ENCODE results near the gene HOXA13. TPM values are rescaled to one million over a fixed set of nuclear protein-coding genes. Genes with fewer than 3 reads are reported as not detected.

Gene HOXA13
- total and polyA plus RNA-seq, 10 of the 15 experiments (the other 5 are each of a cell fraction or from before 2014, with no cell fraction given): not detected

DNA sequence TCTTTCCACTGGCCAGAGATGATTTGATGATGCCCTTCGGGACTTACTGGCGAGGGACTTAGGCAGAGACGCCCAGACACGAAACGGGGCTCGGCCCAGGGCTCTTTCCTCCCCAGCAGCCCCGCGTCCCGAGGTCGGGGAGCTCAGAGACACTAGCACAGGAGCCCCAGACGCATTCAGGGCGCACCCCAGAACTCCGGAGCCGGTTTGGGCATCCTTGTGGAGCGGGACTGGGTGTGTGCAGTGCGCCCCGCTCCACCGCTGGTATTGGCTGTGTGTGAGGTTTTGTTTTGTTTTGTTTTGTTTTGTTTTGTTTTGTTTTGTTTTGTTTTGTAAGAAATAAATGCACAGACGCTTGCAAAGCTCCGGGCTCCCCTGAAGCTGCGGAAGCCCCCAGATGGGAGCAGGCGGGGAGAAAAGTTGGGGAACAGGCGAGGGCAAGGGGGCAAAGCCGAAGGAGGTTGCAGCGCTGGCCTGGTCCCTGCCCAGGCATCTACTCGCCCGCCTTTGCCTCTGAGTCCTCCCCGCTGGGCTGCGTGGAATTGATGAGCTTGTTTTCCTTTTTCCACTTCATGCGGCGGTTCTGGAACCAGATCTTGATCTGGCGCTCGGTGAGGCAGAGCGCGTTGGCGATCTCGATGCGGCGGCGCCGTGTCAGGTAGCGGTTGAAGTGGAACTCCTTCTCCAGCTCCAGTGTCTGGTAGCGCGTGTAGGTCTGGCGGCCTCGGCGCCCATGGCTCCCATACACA, 54.6 kb downstream of the HOXA13 start:
- FAIRE-seq: no peak
- Histone ChIP-seq H3K4me3 (no peak overlapping the region), H3K79me2 (ENCODE audit: control insufficient read depth, insufficient read depth, low read length) (no peaks in the 10 kb centered on the region), H3K27ac (ENCODE audit: control insufficient read depth, insufficient read depth) (no peak overlapping the region), H3K9me3 (replicated peaks; ENCODE audit: control insufficient read depth, insufficient read depth, low read length) (no peaks in the 10 kb centered on the region; the same call in 2 of the 3 replicates), H4K20me1 (ENCODE audit: control insufficient read depth, insufficient read depth) (no peaks in the 10 kb centered on the region), H3K4me1 (ENCODE audit: control insufficient read depth, insufficient read depth, low read length) (no peaks in the 10 kb centered on the region), H3K36me3 (ENCODE audit: control insufficient read depth in 2 of 2, insufficient read depth in 2 of 2, low read length in 1 of 2) (no peaks in the 10 kb centered on the region), H3K4me2 (ENCODE audit: control insufficient read depth, insufficient read depth) (no peak overlapping the region), H2AFZ (ENCODE audit: control insufficient read depth, low read depth, low read length) (no peak overlapping the region), H3K9ac (ENCODE audit: control insufficient read depth, insufficient read depth, low read length) (no peak overlapping the region), H3K27me3 (replicated peaks in 1 of 2; ENCODE audit: control insufficient read depth in 2 of 2, insufficient read depth in 2 of 2, low read length in 1 of 2) (peaks cover 8 to 22% of the 10 kb centered on the region in 2 experiments)
- no peak for ATAC-seq
- in situ Hi-C loops (cut with MboI): no loop called here
- WGBS (ENCODE audit: insufficient coverage, insufficient replicate concordance, low lambda C conversion rate, missing lambda C conversion rate): 87% methylated on average over 47 of the region's 47 CpGs
- intact Hi-C loops (cut with micrococcal nuclease; ENCODE audit: unreplicated experiment): no loop called here
- BruUV-seq (replicated peaks): no TSS peak
- ChIA-PET CTCF (interaction anchor here (0.8 kb wide), 1 partner anchor 465 kb away, joined by 3 read pairs; no protein-coding TSS in a partner anchor), POLR2A (no interaction called here), SMC1A (ENCODE audit: uncharacterized antibody, unreplicated experiment) (no interaction called here), RAD21 (ENCODE audit: unreplicated experiment) (interaction anchor here (0.5 kb wide), 1 partner anchor 78 kb away, joined by 3 read pairs; no protein-coding TSS in a partner anchor)
- no peak for DNase-seq (ENCODE audit: low read depth, low spot score)
- TF ChIP-seq SREBF2 (IDR thresholded peaks at IDR 0.05; ENCODE audit: low read length): no peak
- no peak for TF ChIP-seq LARP7 (IDR thresholded peaks at IDR 0.05)
- no peak for TF ChIP-seq BHLHE40 (IDR thresholded peaks at IDR 0.05; ENCODE audit: borderline replicate concordance in 1 of 2, low read depth in 2 of 2, low read length in 1 of 2)
- TF ChIP-seq YBX1 (IDR thresholded peaks at IDR 0.05): no peak
- TF ChIP-seq STAT3 (IDR thresholded peaks at IDR 0.05; ENCODE audit: low read depth, low read length): no peak

DNA sequence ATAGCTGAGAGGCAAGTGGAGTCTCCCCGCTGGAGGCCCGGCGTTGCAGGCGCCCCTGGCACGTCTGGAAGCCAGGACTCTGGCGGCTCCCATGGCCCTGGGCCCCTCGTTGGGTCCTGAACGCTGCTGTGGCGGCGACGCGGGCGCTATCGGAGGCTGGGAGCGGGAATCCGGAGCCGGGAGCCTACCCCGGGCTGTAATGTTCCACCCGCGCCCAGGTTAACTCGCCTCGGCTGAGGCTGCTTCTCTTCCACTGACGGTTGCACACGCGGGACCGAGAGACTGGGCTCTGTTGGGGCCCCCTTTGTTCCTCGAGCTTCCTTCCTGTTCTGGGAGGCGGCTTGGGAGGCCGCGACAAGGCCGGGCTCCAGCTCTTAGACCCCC, 55.1 kb downstream of the HOXA13 start:
- intact Hi-C loops (cut with micrococcal nuclease; ENCODE audit: unreplicated experiment): no loop called here
- ChIA-PET SMC1A (ENCODE audit: uncharacterized antibody, unreplicated experiment) (no interaction called here), RAD21 (ENCODE audit: unreplicated experiment) (no interaction called here), POLR2A (no interaction called here), CTCF (no interaction called here)
- BruUV-seq (replicated peaks): no TSS peak
- H3K9me3 ChIP-seq (replicated peaks; ENCODE audit: control insufficient read depth, insufficient read depth, low read length): no peaks in the 10 kb centered on the region; the same call in 2 of the 3 replicates
- no peak overlapping the region for H3K4me2 ChIP-seq (ENCODE audit: control insufficient read depth, insufficient read depth)
- FAIRE-seq (no peak), DNase-seq (ENCODE audit: low read depth, low spot score) (no peak), ATAC-seq (no peak)
- no peak for TF ChIP-seq KAT2A (conservative IDR thresholded peaks at IDR 0.05; ENCODE audit: control insufficient read depth, low read depth, low read length)
- no peak for TF ChIP-seq MEF2A (IDR thresholded peaks at IDR 0.05; ENCODE audit: insufficient read depth, low read depth, low read length)
- no peak for TF ChIP-seq LARP7 (IDR thresholded peaks at IDR 0.05)
- H3K9ac ChIP-seq (ENCODE audit: control insufficient read depth, insufficient read depth, low read length): no peak overlapping the region
- H4K20me1 ChIP-seq (ENCODE audit: control insufficient read depth, insufficient read depth): no peaks in the 10 kb centered on the region
- H3K4me1 ChIP-seq (ENCODE audit: control insufficient read depth, insufficient read depth, low read length): no peaks in the 10 kb centered on the region
- H3K4me3 ChIP-seq: no peak overlapping the region
- no peak overlapping the region for H2AFZ ChIP-seq (ENCODE audit: control insufficient read depth, low read depth, low read length)
- WGBS (ENCODE audit: insufficient coverage, insufficient replicate concordance, low lambda C conversion rate, missing lambda C conversion rate): 81% methylated on average over 31 of the region's 31 CpGs
- H3K27ac ChIP-seq (ENCODE audit: control insufficient read depth, insufficient read depth): no peak overlapping the region
- H3K27me3 ChIP-seq (replicated peaks in 1 of 2; ENCODE audit: control insufficient read depth in 2 of 2, insufficient read depth in 2 of 2, low read length in 1 of 2): peaks cover 8 to 18% of the 10 kb centered on the region in 2 experiments; a peak in 3 of 4 replicates
- no peaks in the 10 kb centered on the region for H3K79me2 ChIP-seq (ENCODE audit: control insufficient read depth, insufficient read depth, low read length)
- H3K36me3 ChIP-seq (ENCODE audit: control insufficient read depth in 2 of 2, insufficient read depth in 2 of 2, low read length in 1 of 2): no peaks in the 10 kb centered on the region
- in situ Hi-C loops (cut with MboI): no loop called here

MicroRNA genes within 50 kb of the gene (microRNA counts, 767-probe panel; counts per million panel counts)
- 977 counts per million, percentile 26 among the panel's probes with 10 or more counts for microRNA hsa-miR-196b-5p

Small RNA genes lying within 50 kb of the gene (microRNA-seq; reads per million reads assigned to microRNA genes)
- gene MIR196B: 0.75 reads per million

Small RNA genes lying within 50 kb of the gene (small RNA-seq; reads per million reads assigned to genes)
- gene AC004080.5 (not detected), gene RF02140 (not detected), gene RF02141 (not detected)

Other genes starting within 250 kb of the HOXA13 start
Only the 7 nearest of the 11 such genes appear.
- not detected in 2 replicates for gene HOXA6, start 52.3 kb downstream of the HOXA13 start, total RNA-seq (2014; rRNA removed)
- not detected in 2 replicates for gene HOXA6, start 52.3 kb downstream of the HOXA13 start, total RNA-seq (2014; rRNA removed; fragmentation: Illumina TruSeq; extraction: Trizol)
- not detected in 2 replicates for gene HOXA6, start 52.3 kb downstream of the HOXA13 start, total RNA-seq (2021)
- gene HOXA6, start 52.3 kb downstream of the HOXA13 start, polyA plus RNA-seq (2011; rRNA removed): 0.08 TPM in 1 of 2 replicates, not detected in the other
- not detected in 2 replicates for gene HOXA6, start 52.3 kb downstream of the HOXA13 start, polyA plus RNA-seq (2014; fragmentation: Illumina TruSeq; extraction: Trizol)
- gene HOXA6, start 52.3 kb downstream of the HOXA13 start, polyA plus RNA-seq (2014; fragmentation: Nextera tagmentation; extraction: Ambion mirVana): not detected
- not detected in 2 replicates for gene HOXA6, start 52.3 kb downstream of the HOXA13 start, polyA plus RNA-seq (2014; rRNA removed)
- not detected for gene HOXA6, start 52.3 kb downstream of the HOXA13 start, polyA plus RNA-seq (2016; fragmentation: Nextera tagmentation; extraction: Ambion mirVana)
- not detected in 2 replicates for gene HOXA3, start 47.5 kb downstream of the HOXA13 start, total RNA-seq (2014; rRNA removed)
- not detected in 2 replicates for gene HOXA3, start 47.5 kb downstream of the HOXA13 start, total RNA-seq (2014; rRNA removed; fragmentation: Illumina TruSeq; extraction: Trizol)
- gene HOXA3, start 47.5 kb downstream of the HOXA13 start, total RNA-seq (2021): 0.08 TPM in 1 of 2 replicates, not detected in the other
- gene HOXA3, start 47.5 kb downstream of the HOXA13 start, polyA plus RNA-seq (2011; rRNA removed): 0.05 and 0.13 TPM in 2 replicates
- not detected in 2 replicates for gene HOXA3, start 47.5 kb downstream of the HOXA13 start, polyA plus RNA-seq (2014; fragmentation: Illumina TruSeq; extraction: Trizol)
- gene HOXA3, start 47.5 kb downstream of the HOXA13 start, polyA plus RNA-seq (2014; fragmentation: Nextera tagmentation; extraction: Ambion mirVana): not detected
- gene HOXA3, start 47.5 kb downstream of the HOXA13 start, polyA plus RNA-seq (2014; rRNA removed): not detected in 2 replicates
- gene HOXA3, start 47.5 kb downstream of the HOXA13 start, polyA plus RNA-seq (2016; fragmentation: Nextera tagmentation; extraction: Ambion mirVana): not detected
- gene HOXA7, start 43.4 kb downstream of the HOXA13 start, total RNA-seq (2014; rRNA removed): not detected in 2 replicates
- gene HOXA7, start 43.4 kb downstream of the HOXA13 start, total RNA-seq (2014; rRNA removed; fragmentation: Illumina TruSeq; extraction: Trizol): not detected in 2 replicates
- not detected in 2 replicates for gene HOXA7, start 43.4 kb downstream of the HOXA13 start, total RNA-seq (2021)
- gene HOXA7, start 43.4 kb downstream of the HOXA13 start, polyA plus RNA-seq (2011; rRNA removed): not detected in 2 replicates
- not detected in 2 replicates for gene HOXA7, start 43.4 kb downstream of the HOXA13 start, polyA plus RNA-seq (2014; fragmentation: Illumina TruSeq; extraction: Trizol)
- gene HOXA7, start 43.4 kb downstream of the HOXA13 start, polyA plus RNA-seq (2014; fragmentation: Nextera tagmentation; extraction: Ambion mirVana): not detected
- not detected in 2 replicates for gene HOXA7, start 43.4 kb downstream of the HOXA13 start, polyA plus RNA-seq (2014; rRNA removed)
- gene HOXA7, start 43.4 kb downstream of the HOXA13 start, polyA plus RNA-seq (2016; fragmentation: Nextera tagmentation; extraction: Ambion mirVana): not detected
- not detected in 2 replicates for gene HOXA9, start 34.6 kb downstream of the HOXA13 start, total RNA-seq (2014; rRNA removed)
- gene HOXA9, start 34.6 kb downstream of the HOXA13 start, total RNA-seq (2014; rRNA removed; fragmentation: Illumina TruSeq; extraction: Trizol): not detected in 2 replicates
- not detected in 2 replicates for gene HOXA9, start 34.6 kb downstream of the HOXA13 start, total RNA-seq (2021)
- not detected in 2 replicates for gene HOXA9, start 34.6 kb downstream of the HOXA13 start, polyA plus RNA-seq (2011; rRNA removed)
- not detected in 2 replicates for gene HOXA9, start 34.6 kb downstream of the HOXA13 start, polyA plus RNA-seq (2014; fragmentation: Illumina TruSeq; extraction: Trizol)
- gene HOXA9, start 34.6 kb downstream of the HOXA13 start, polyA plus RNA-seq (2014; fragmentation: Nextera tagmentation; extraction: Ambion mirVana): not detected
- gene HOXA9, start 34.6 kb downstream of the HOXA13 start, polyA plus RNA-seq (2014; rRNA removed): not detected in 2 replicates
- not detected for gene HOXA9, start 34.6 kb downstream of the HOXA13 start, polyA plus RNA-seq (2016; fragmentation: Nextera tagmentation; extraction: Ambion mirVana)
- gene HOXA10, start 25.8 kb downstream of the HOXA13 start, total RNA-seq (2014; rRNA removed): not detected in 2 replicates
- not detected in 2 replicates for gene HOXA10, start 25.8 kb downstream of the HOXA13 start, total RNA-seq (2014; rRNA removed; fragmentation: Illumina TruSeq; extraction: Trizol)
- not detected in 2 replicates for gene HOXA10, start 25.8 kb downstream of the HOXA13 start, total RNA-seq (2021)
- gene HOXA10, start 25.8 kb downstream of the HOXA13 start, polyA plus RNA-seq (2011; rRNA removed): not detected in 2 replicates
- gene HOXA10, start 25.8 kb downstream of the HOXA13 start, polyA plus RNA-seq (2014; fragmentation: Illumina TruSeq; extraction: Trizol): not detected in 2 replicates
- not detected for gene HOXA10, start 25.8 kb downstream of the HOXA13 start, polyA plus RNA-seq (2014; fragmentation: Nextera tagmentation; extraction: Ambion mirVana)
- gene HOXA10, start 25.8 kb downstream of the HOXA13 start, polyA plus RNA-seq (2014; rRNA removed): not detected in 2 replicates
- not detected for gene HOXA10, start 25.8 kb downstream of the HOXA13 start, polyA plus RNA-seq (2016; fragmentation: Nextera tagmentation; extraction: Ambion mirVana)
- not detected in 2 replicates for gene HOXA11, start 14.9 kb downstream of the HOXA13 start, total RNA-seq (2014; rRNA removed)
- gene HOXA11, start 14.9 kb downstream of the HOXA13 start, total RNA-seq (2014; rRNA removed; fragmentation: Illumina TruSeq; extraction: Trizol): not detected in 2 replicates
- not detected in 2 replicates for gene HOXA11, start 14.9 kb downstream of the HOXA13 start, total RNA-seq (2021)
- gene HOXA11, start 14.9 kb downstream of the HOXA13 start, polyA plus RNA-seq (2011; rRNA removed): not detected in 2 replicates
- gene HOXA11, start 14.9 kb downstream of the HOXA13 start, polyA plus RNA-seq (2014; fragmentation: Illumina TruSeq; extraction: Trizol): not detected in 2 replicates
- not detected for gene HOXA11, start 14.9 kb downstream of the HOXA13 start, polyA plus RNA-seq (2014; fragmentation: Nextera tagmentation; extraction: Ambion mirVana)
- not detected in 2 replicates for gene HOXA11, start 14.9 kb downstream of the HOXA13 start, polyA plus RNA-seq (2014; rRNA removed)
- gene HOXA11, start 14.9 kb downstream of the HOXA13 start, polyA plus RNA-seq (2016; fragmentation: Nextera tagmentation; extraction: Ambion mirVana): not detected
- gene EVX1, start 42.7 kb upstream of the HOXA13 start, total RNA-seq (2014; rRNA removed): not detected in 2 replicates
- not detected in 2 replicates for gene EVX1, start 42.7 kb upstream of the HOXA13 start, total RNA-seq (2014; rRNA removed; fragmentation: Illumina TruSeq; extraction: Trizol)
- gene EVX1, start 42.7 kb upstream of the HOXA13 start, total RNA-seq (2021): not detected in 2 replicates
- gene EVX1, start 42.7 kb upstream of the HOXA13 start, polyA plus RNA-seq (2011; rRNA removed): not detected in 2 replicates
- not detected in 2 replicates for gene EVX1, start 42.7 kb upstream of the HOXA13 start, polyA plus RNA-seq (2014; fragmentation: Illumina TruSeq; extraction: Trizol)
- gene EVX1, start 42.7 kb upstream of the HOXA13 start, polyA plus RNA-seq (2014; fragmentation: Nextera tagmentation; extraction: Ambion mirVana): not detected
- gene EVX1, start 42.7 kb upstream of the HOXA13 start, polyA plus RNA-seq (2014; rRNA removed): not detected in 2 replicates
- gene EVX1, start 42.7 kb upstream of the HOXA13 start, polyA plus RNA-seq (2016; fragmentation: Nextera tagmentation; extraction: Ambion mirVana): not detected